ENCODE measurements around the gene EZH2. TPM values are rescaled to one million over a fixed set of nuclear protein-coding genes. Genes with fewer than 3 reads are reported as not detected.

Gene EZH2
- total RNA-seq, 1 experiment from 2014 or later = 30.5 TPM

- ChIA-PET CTCF (no interaction called here), POLR2A (ENCODE audit: unreplicated experiment) (no interaction called here)
- no peak for ATAC-seq
- no peak for DNase-seq
- intact Hi-C loops (cut with micrococcal nuclease) = no loop called here
- no peak overlapping the region for H3K4me3 ChIP-seq (ENCODE audit: low read length)
- no peak overlapping the region for H3K4me2 ChIP-seq (ENCODE audit: low read length)
- no peaks in the 10 kb centered on the region for H3F3A ChIP-seq (ENCODE audit: low read length, unreplicated experiment)
- TF ChIP-seq EZH2 (IDR thresholded peaks at IDR 0.05; ENCODE audit: low read length, unreplicated experiment) (no peak), EZH2phosphoT487 (IDR thresholded peaks at IDR 0.05; ENCODE audit: borderline replicate concordance, low read length) (no peak), CTCF (conservative IDR thresholded peaks at IDR 0.05; ENCODE audit: low read depth, low read length) (no peak)
- no peaks in the 10 kb centered on the region for H3K79me2 ChIP-seq (ENCODE audit: low read length)
- H4K20me1 ChIP-seq (ENCODE audit: low read length) = no peaks in the 10 kb centered on the region
- H3K4me1 ChIP-seq (ENCODE audit: insufficient read depth, low read length) = no peaks in the 10 kb centered on the region
- H3K9me3 ChIP-seq (ENCODE audit: low read length) = no peaks in the 10 kb centered on the region
- H2AFZ ChIP-seq (ENCODE audit: low read length) = no peak overlapping the region
- H3K9ac ChIP-seq (ENCODE audit: low read length) = no peak overlapping the region
- no TSS peak for BruUV-seq (replicated peaks)
- no peaks in the 10 kb centered on the region for H3K9me2 ChIP-seq (replicated peaks; ENCODE audit: low read length)
- H3K27ac ChIP-seq (ENCODE audit: low read length) = no peak overlapping the region
- no peaks in the 10 kb centered on the region for H3K36me3 ChIP-seq (ENCODE audit: low read depth, low read length)
- H3K27me3 ChIP-seq (ENCODE audit: low read length) = no peaks in the 10 kb centered on the region
Observed at GRCh38 chr7:148929176-148929575, 45.1 kb upstream of the EZH2 start.

GRCh38 chr7:148927123-148928045 lies 43.3 kb upstream of the EZH2 start:
- POLR2A ChIA-PET (ENCODE audit: unreplicated experiment) = no interaction called here
- no peaks in the 10 kb centered on the region for H3K9me2 ChIP-seq (replicated peaks; ENCODE audit: low read length)
- intact Hi-C loops (cut with micrococcal nuclease) = no loop called here
- H3K27me3 ChIP-seq (ENCODE audit: low read length) = no peaks in the 10 kb centered on the region
- no peaks in the 10 kb centered on the region for H3K9me3 ChIP-seq (ENCODE audit: low read length)
- no TSS peak for BruUV-seq (replicated peaks)
- DNase-seq (no peak), ATAC-seq (no peak)
- H3K27ac ChIP-seq (ENCODE audit: low read length) = no peak overlapping the region
- no peaks in the 10 kb centered on the region for H3F3A ChIP-seq (ENCODE audit: low read length, unreplicated experiment)
- no peak overlapping the region for H3K4me2 ChIP-seq (ENCODE audit: low read length)
- H3K4me1 ChIP-seq (ENCODE audit: insufficient read depth, low read length) = no peaks in the 10 kb centered on the region
- CTCF ChIA-PET = no interaction called here
- H3K4me3 ChIP-seq (ENCODE audit: low read length) = no peak overlapping the region
- H3K9ac ChIP-seq (ENCODE audit: low read length) = no peak overlapping the region
- no peaks in the 10 kb centered on the region for H4K20me1 ChIP-seq (ENCODE audit: low read length)
- no peaks in the 10 kb centered on the region for H3K79me2 ChIP-seq (ENCODE audit: low read length)
- no peak for TF ChIP-seq EZH2 (IDR thresholded peaks at IDR 0.05; ENCODE audit: low read length, unreplicated experiment)
- no peak for TF ChIP-seq CTCF (conservative IDR thresholded peaks at IDR 0.05; ENCODE audit: low read depth, low read length)
- TF ChIP-seq EZH2phosphoT487 (IDR thresholded peaks at IDR 0.05; ENCODE audit: borderline replicate concordance, low read length) = no peak
- H2AFZ ChIP-seq (ENCODE audit: low read length) = no peak overlapping the region
- no peaks in the 10 kb centered on the region for H3K36me3 ChIP-seq (ENCODE audit: low read depth, low read length)

- intact Hi-C loops (cut with micrococcal nuclease) = no loop called here
- no peak overlapping the region for H3K4me3 ChIP-seq (ENCODE audit: low read length)
- TF ChIP-seq CTCF (conservative IDR thresholded peaks at IDR 0.05; ENCODE audit: low read depth, low read length) (no peak), EZH2phosphoT487 (IDR thresholded peaks at IDR 0.05; ENCODE audit: borderline replicate concordance, low read length) (no peak), EZH2 (IDR thresholded peaks at IDR 0.05; ENCODE audit: low read length, unreplicated experiment) (no peak)
- no peak overlapping the region for H3K9ac ChIP-seq (ENCODE audit: low read length)
- no peak overlapping the region for H2AFZ ChIP-seq (ENCODE audit: low read length)
- ATAC-seq = no peak
- CTCF ChIA-PET = no interaction called here
- no TSS peak for BruUV-seq (replicated peaks)
- no peaks in the 10 kb centered on the region for H3K4me1 ChIP-seq (ENCODE audit: insufficient read depth, low read length)
- POLR2A ChIA-PET (ENCODE audit: unreplicated experiment) = no interaction called here
- no peaks in the 10 kb centered on the region for H3K79me2 ChIP-seq (ENCODE audit: low read length)
- no peaks in the 10 kb centered on the region for H3K36me3 ChIP-seq (ENCODE audit: low read depth, low read length)
- no peak overlapping the region for H3K4me2 ChIP-seq (ENCODE audit: low read length)
- no peaks in the 10 kb centered on the region for H4K20me1 ChIP-seq (ENCODE audit: low read length)
- DNase-seq = no peak
- H3F3A ChIP-seq (ENCODE audit: low read length, unreplicated experiment) = no peaks in the 10 kb centered on the region
- no peaks in the 10 kb centered on the region for H3K9me3 ChIP-seq (ENCODE audit: low read length)
- H3K9me2 ChIP-seq (replicated peaks; ENCODE audit: low read length) = no peaks in the 10 kb centered on the region
- no peaks in the 10 kb centered on the region for H3K27me3 ChIP-seq (ENCODE audit: low read length)
- H3K27ac ChIP-seq (ENCODE audit: low read length) = no peak overlapping the region
Observed at GRCh38 chr7:148925836-148926235, 41.7 kb upstream of the EZH2 start.

Data from PC-3 (cell line).